Measurements from ENCODE around the gene AOPEP. TPM values are rescaled to one million over a fixed set of nuclear protein-coding genes. Genes with fewer than 3 reads are reported as not detected.

Gene AOPEP
- total and polyA plus RNA-seq, 2 of the 13 experiments (the other 11 are each of a cell fraction or from before 2014, with no cell fraction given) = 22.2 to 41.6 TPM

- TF ChIP-seq, protein P1, sequence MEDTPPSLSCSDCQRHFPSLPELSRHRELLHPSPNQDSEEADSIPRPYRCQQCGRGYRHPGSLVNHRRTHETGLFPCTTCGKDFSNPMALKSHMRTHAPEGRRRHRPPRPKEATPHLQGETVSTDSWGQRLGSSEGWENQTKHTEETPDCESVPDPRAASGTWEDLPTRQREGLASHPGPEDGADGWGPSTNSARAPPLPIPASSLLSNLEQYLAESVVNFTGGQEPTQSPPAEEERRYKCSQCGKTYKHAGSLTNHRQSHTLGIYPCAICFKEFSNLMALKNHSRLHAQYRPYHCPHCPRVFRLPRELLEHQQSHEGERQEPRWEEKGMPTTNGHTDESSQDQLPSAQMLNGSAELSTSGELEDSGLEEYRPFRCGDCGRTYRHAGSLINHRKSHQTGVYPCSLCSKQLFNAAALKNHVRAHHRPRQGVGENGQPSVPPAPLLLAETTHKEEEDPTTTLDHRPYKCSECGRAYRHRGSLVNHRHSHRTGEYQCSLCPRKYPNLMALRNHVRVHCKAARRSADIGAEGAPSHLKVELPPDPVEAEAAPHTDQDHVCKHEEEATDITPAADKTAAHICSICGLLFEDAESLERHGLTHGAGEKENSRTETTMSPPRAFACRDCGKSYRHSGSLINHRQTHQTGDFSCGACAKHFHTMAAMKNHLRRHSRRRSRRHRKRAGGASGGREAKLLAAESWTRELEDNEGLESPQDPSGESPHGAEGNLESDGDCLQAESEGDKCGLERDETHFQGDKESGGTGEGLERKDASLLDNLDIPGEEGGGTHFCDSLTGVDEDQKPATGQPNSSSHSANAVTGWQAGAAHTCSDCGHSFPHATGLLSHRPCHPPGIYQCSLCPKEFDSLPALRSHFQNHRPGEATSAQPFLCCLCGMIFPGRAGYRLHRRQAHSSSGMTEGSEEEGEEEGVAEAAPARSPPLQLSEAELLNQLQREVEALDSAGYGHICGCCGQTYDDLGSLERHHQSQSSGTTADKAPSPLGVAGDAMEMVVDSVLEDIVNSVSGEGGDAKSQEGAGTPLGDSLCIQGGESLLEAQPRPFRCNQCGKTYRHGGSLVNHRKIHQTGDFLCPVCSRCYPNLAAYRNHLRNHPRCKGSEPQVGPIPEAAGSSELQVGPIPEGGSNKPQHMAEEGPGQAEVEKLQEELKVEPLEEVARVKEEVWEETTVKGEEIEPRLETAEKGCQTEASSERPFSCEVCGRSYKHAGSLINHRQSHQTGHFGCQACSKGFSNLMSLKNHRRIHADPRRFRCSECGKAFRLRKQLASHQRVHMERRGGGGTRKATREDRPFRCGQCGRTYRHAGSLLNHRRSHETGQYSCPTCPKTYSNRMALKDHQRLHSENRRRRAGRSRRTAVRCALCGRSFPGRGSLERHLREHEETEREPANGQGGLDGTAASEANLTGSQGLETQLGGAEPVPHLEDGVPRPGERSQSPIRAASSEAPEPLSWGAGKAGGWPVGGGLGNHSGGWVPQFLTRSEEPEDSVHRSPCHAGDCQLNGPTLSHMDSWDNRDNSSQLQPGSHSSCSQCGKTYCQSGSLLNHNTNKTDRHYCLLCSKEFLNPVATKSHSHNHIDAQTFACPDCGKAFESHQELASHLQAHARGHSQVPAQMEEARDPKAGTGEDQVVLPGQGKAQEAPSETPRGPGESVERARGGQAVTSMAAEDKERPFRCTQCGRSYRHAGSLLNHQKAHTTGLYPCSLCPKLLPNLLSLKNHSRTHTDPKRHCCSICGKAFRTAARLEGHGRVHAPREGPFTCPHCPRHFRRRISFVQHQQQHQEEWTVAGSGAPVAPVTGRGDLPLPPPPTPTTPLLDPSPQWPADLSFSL (CRISPR knock-in tag; IDR thresholded peaks at IDR 0.05) = no peak
- no peak for TF ChIP-seq HOXD1 (CRISPR knock-in tag; IDR thresholded peaks at IDR 0.05)
- no peak for TF ChIP-seq ZKSCAN8 (CRISPR knock-in tag; IDR thresholded peaks at IDR 0.05; ENCODE audit: borderline replicate concordance)
- no peak for TF ChIP-seq ZNF136 (CRISPR knock-in tag; IDR thresholded peaks at IDR 0.05; ENCODE audit: low read depth)
- TF ChIP-seq, protein P2, sequence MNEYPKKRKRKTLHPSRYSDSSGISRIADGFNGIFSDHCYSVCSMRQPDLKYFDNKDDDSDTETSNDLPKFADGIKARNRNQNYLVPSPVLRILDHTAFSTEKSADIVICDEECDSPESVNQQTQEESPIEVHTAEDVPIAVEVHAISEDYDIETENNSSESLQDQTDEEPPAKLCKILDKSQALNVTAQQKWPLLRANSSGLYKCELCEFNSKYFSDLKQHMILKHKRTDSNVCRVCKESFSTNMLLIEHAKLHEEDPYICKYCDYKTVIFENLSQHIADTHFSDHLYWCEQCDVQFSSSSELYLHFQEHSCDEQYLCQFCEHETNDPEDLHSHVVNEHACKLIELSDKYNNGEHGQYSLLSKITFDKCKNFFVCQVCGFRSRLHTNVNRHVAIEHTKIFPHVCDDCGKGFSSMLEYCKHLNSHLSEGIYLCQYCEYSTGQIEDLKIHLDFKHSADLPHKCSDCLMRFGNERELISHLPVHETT (CRISPR knock-in tag; conservative IDR thresholded peaks at IDR 0.05) = no peak
- TF ChIP-seq ZSCAN31 (CRISPR knock-in tag; IDR thresholded peaks at IDR 0.05; ENCODE audit: low read depth) = no peak
- TF ChIP-seq HNRNPLL (IDR thresholded peaks at IDR 0.05; ENCODE audit: low read depth, low read length, poor library complexity, severe bottlenecking) = no peak
- TF ChIP-seq NCOA1 (CRISPR knock-in tag; IDR thresholded peaks at IDR 0.05) = no peak
- TF ChIP-seq ZBTB38 (CRISPR knock-in tag; IDR thresholded peaks at IDR 0.05) = no peak
- no peak for TF ChIP-seq MBNL3 (CRISPR knock-in tag; conservative IDR thresholded peaks at IDR 0.05)
- TF ChIP-seq XBP1 (CRISPR knock-in tag; IDR thresholded peaks at IDR 0.05) = no peak
- no peak for TF ChIP-seq ARHGAP35 (CRISPR knock-in tag; IDR thresholded peaks at IDR 0.05; ENCODE audit: borderline replicate concordance)
- peak; percentile 34; the same call in 1 of the 2 replicates for TF ChIP-seq KAT8 (CRISPR knock-in tag; IDR thresholded peaks at IDR 0.05)
- no peak for TF ChIP-seq ZMAT3 (CRISPR knock-in tag; conservative IDR thresholded peaks at IDR 0.05)
- peak; percentile 50; the same call in 1 of the 2 replicates for TF ChIP-seq TCF7 (IDR thresholded peaks at IDR 0.05; ENCODE audit: low read depth)
- TF ChIP-seq, protein P3, sequence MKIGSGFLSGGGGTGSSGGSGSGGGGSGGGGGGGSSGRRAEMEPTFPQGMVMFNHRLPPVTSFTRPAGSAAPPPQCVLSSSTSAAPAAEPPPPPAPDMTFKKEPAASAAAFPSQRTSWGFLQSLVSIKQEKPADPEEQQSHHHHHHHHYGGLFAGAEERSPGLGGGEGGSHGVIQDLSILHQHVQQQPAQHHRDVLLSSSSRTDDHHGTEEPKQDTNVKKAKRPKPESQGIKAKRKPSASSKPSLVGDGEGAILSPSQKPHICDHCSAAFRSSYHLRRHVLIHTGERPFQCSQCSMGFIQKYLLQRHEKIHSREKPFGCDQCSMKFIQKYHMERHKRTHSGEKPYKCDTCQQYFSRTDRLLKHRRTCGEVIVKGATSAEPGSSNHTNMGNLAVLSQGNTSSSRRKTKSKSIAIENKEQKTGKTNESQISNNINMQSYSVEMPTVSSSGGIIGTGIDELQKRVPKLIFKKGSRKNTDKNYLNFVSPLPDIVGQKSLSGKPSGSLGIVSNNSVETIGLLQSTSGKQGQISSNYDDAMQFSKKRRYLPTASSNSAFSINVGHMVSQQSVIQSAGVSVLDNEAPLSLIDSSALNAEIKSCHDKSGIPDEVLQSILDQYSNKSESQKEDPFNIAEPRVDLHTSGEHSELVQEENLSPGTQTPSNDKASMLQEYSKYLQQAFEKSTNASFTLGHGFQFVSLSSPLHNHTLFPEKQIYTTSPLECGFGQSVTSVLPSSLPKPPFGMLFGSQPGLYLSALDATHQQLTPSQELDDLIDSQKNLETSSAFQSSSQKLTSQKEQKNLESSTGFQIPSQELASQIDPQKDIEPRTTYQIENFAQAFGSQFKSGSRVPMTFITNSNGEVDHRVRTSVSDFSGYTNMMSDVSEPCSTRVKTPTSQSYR (CRISPR knock-in tag; IDR thresholded peaks at IDR 0.05; ENCODE audit: borderline replicate concordance) = peak; percentile 90
Observed at GRCh38 chr9:94899464-94900221, 173.1 kb downstream of the AOPEP start (continued).
